GM18909 (cell line): Measurements from ENCODE around the gene PLPPR1.

Experiments
- ATAC-seq: cut with Tn5 transposase; IDR thresholded peaks from one replicate; pipeline ENCODE4 v1.9.1; 2021; ENCODE audit warnings: mild to moderate bottlenecking; ENCODE audit not compliant: unreplicated experiment, poor library complexity

PLPPR1 gene

DNA sequence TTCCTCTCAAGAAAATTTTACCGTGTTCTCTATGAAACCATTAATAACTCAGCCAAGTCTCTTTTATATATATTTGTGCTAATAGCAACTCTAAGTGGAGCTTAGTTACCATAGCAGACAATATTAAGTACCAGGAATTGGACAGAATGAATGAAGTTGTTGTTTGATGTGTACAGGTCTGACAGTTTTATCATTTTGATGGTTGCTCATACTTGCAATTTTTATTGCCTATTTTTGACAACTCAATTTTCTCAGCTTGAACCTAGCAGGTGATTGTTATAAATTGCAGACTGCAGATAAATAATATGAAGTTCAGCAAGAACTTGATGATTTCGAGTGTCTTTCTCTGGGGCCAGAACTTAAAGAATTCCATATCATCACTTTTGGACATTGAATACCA lies 163.2 kb downstream of the PLPPR1 start:
- ATAC-seq: no peak

DNA sequence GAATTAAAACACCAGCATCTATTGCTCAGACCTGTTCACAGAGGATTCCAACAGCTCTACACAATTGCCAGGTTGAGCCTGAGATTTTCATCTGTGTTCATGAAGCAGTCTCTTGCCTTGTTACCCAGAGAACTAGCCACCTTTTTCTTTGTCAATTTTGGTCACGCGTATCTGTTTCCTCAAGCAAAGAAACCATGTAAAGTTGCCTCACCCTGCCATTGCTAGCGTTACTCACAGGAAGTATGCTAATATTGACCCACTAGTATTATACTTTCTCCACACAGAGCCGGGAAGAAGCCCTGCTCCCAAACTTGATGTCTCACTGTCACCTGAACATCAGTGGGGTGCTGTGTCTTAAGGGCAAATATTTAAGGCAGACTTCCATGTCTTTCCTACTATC lies 168.5 kb downstream of the PLPPR1 start:
- no peak for ATAC-seq

DNA sequence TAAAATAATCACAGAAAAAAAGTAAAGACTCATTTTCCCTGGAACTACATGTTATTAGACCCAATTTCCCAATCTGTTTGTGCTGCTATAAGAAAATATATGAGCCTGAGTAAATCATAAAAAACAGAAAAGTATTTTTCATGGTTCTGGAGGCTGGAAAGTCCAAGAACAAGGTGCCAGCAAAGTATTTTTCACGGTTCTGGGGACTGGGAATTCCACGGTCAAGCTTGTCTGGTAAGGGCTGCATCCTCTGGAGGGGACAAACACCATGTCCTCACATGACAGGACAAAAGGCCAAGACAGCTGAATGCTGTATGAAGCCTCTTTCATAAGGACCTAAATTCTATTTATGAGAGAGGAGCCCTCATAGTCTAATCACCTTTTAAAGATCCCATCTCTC lies 172.3 kb downstream of the PLPPR1 start:
- ATAC-seq: no peak

DNA sequence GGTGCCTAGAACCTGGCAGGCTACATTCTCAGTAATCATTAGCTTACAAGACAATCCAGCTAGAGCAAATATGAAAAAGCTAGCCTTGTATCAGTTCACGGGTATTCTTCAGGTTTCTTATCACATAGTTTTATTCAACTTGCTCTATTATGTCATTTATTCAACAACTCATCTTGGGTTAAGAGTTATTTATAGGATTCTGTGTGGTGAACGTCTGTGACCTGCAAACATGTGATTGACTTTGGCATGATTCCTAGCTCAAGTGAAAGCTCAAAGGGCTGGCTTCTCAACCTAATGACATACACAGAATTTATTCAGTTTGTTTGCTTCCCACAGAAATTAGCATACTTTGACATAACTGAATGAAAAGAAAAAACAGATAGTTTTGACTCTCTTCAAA lies 173.1 kb downstream of the PLPPR1 start:
- ATAC-seq: no peak

DNA sequence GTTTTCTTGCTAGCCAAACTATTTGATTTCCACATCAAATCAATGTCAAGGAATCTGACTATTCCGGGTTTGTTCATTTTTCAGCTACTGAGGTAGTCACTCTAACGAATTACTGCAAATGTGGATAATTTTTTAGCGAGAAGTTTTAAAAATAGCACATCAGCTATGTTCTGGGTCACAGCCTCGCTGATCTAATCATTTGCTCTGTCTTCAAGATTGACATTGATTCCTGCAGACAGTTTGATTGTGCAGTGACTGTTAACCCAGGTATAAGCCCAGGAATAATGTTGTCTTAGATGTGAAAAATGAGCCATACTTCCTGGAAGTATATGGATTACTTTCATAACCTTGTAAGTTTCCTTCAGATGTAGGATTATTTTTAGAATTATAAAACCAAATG lies 181.1 kb downstream of the PLPPR1 start:
- ATAC-seq: no peak

DNA sequence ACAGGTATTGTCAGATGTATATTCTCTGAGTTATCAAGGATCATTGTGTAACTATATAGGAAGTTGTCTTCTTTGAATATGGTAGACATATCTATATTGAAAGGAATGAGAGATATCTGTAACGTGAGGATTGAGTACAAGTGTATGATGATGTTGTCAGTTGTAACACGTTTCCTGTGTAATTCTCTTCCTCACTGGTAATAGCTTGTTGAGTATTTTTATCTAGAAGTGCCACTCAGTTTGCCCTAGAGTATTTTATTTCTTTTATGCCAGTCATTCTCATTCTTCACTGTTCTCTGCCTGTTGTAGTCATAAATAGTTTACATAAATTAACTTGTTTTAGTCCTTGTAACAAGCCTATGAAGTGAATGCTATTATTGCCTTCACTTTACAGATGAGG lies 184.1 kb downstream of the PLPPR1 start:
- ATAC-seq: no peak

DNA sequence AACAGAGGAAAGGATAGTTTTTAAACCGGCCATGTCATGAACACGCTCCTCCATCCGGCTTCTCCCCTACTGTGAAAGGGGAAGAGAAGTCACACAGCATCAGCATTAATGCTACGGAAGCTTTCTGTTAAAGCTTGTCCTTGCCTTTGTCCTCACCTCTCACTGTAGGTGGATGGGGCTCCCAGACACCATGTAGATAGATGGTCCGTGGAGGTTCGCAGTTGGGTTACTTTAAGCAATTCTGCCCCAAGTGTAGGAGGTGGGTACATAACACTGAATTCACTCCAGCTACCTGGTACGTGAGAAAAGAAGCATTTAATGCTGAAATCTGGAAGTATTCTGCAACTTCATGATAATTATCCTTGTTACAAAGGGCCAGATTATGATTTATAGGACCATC lies 190.5 kb downstream of the PLPPR1 start:
- ATAC-seq: no peak

DNA sequence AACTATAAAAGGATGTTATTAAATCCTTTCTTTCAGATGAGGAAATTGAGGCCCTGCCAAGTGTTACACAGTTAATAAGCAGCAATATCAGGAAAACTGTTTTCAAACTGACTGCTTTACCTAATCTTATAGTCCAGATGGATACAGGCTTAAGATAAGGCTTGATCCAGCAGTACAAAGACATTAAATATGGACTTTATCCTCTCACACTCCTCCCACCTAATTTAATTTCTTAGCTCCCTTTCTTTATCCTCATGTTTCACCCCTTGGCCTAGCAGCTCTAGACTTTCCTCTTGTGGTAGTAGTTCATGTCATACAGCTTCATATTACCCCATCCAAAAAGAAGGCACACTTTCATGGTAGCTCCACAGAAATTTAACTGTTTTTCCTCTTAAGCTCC lies 191.8 kb downstream of the PLPPR1 start:
- no peak for ATAC-seq

DNA sequence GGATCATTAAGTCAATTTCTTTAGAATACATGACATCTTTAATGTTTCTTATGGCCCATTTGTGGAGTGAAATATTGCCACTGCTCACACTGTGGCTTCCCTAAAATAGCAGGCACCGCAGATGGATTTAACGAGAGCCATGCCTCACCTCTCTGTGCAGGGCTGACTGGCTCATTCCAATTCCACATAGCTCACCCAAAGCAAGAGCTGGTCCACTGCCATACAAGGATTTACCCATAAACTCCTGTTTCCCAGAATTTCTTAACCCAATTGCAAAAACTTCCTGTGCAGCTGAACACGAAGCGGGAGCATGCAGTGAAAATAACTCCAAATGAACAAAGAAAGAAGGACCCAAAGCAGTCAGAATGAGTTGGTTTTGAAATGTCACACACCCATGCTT lies 196.7 kb downstream of the PLPPR1 start:
- no peak for ATAC-seq

DNA sequence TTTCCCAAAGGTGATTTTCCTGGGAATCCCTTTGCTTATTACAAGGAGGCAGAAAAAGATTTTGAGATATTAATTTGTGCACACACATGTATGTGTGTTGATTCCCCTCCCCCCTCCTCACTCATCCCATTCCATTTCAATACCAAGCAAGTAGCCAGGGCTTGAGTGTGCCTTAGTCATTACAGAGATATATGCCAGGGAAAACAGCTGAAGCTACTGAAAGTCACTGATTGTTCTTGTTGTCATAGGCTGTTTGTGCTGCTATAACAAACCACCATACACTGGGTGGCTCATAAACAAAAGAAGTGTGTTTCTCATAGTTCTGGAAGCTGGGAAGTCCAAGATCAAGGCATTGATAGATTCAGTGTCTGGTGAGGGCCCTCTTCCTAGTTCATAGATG lies 197.6 kb downstream of the PLPPR1 start:
- ATAC-seq: no peak

DNA sequence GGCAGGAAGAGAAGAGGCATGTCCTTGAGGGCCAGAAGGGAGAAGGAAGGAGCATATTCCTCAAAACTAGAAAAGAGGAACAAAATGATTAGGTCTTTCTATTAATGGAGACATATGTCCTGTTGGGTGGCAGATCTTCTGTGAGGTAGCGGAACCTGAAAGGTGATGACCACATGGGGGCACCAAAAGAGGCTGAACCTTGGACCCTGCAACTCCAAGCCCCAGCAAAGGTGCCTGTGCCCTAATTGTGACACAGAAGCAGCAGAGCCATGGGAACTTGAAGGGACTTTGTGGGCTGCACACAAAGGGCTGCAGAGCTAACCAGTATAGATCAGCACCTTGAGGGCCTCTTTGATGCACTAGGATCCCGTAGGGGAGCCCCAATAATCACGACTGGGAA lies 198.3 kb downstream of the PLPPR1 start:
- no peak for ATAC-seq

DNA sequence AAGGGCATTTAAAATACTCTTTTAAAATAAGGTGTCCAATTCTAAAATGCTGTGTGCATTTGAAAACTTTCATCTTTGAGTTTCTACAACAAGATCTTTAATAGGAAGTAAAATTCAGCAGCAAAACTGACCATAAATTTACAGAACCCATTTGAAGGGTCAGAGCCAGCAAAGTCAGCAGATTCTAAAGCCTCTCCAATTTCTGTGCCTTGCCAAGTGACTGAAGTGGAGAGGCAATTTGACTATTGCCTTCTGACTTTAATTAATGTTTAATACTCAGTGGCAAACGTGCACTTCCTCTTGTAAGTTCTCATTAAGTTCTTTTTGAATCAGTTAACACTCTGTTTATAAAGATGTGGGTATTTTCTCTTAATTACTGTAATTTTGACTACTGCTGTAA lies 201.1 kb downstream of the PLPPR1 start:
- no peak for ATAC-seq

DNA sequence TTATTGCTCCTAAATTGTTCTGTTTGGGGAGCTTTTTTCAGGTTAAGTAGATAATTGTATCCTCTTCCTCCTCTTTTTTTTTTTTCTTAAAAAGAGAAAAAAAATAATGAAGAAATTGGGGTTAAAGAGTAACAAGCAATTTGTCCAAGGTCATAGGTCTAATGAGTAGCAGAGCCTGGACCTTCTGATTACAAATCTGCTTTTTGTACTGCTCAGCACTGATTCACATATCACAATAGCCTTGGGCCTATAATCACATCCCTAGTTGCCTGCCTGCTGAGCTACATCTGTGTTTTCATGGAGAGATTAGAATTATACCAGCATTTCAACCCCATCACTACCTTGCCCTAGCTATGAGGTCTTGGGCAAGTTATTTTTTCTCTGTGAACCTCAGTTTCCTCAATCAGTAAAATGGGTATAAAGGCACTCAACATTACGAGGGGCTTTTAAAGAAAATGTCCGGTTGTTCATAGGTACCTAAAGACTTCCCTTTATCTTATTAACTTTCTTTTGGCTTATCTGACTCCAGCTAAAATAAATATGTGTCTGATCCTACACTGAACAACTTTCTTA lies 204.0 kb downstream of the PLPPR1 start:
- no peak for ATAC-seq

DNA sequence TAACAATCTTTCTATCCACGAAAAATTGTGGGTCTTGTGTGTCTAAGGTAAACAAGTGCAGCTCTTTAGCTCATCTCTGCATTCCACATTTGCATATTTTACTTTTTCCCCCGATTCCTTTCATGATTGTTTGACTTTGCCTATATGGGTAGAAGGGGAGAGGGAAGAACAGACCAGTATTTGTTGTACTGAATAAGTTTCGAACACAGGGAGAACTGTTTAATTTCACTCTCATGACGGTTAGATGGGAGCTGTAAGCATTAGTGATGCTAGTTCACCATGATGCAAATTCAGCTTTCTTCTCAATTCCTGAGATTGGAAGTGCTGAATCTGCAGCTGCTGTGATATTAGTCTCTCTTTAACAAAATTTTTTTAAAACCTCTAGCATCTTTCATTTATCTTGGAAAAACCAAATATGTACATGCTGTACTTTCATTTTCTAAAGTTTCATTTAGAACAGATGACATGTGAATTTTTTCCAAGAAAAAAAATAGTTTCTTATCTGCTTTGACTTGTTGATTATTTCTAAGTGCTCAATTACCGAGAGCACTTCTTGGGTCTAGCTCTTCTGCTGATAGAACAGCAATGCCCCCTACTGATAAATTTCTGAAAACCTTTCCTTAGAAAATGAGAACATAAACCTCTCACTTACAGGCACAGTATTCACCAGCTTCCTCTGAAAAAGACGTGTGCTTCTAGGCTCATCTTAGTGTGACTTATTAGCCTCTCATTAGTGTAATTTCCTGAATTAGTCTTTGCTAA lies 206.8 kb downstream of the PLPPR1 start:
- peak; percentile 65 for ATAC-seq

DNA sequence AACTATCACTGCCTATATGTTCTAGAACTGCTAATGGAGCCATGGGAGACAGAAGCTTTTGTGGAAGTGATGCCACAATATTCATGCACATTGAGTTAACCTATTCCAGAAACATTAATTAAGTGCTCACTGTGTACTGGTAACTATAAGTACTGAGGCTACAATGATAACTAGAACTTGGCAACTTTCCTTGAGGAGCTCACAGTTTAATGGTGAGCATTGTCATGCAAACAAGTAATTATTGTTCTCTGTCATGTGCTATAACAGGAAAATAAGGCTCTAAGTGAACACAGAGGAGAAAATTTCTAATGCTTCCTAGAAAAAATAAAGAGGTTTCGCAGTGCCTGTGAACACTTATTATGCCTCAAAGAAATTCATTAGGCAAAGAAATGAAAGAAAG lies 214.1 kb downstream of the PLPPR1 start:
- ATAC-seq: no peak

DNA sequence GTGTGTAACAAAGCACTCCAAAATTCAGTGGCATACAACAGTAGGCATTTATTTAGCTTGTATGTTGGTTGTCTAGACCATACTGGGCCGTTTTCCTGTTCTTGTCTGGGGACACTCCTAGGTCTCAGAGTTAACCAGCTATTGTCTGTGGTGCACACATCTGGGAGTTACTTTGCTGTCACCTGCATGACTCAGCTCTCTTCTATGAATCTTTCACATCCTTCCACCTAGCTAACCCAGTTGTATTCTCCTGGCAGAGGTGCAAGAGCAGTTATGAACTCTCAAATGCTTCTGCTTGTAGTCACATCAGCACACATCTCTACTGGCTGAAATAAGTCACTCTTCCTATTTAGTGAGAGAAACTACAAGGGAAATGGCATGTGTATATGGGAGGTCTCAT lies 218.2 kb downstream of the PLPPR1 start:
- no peak for ATAC-seq

DNA sequence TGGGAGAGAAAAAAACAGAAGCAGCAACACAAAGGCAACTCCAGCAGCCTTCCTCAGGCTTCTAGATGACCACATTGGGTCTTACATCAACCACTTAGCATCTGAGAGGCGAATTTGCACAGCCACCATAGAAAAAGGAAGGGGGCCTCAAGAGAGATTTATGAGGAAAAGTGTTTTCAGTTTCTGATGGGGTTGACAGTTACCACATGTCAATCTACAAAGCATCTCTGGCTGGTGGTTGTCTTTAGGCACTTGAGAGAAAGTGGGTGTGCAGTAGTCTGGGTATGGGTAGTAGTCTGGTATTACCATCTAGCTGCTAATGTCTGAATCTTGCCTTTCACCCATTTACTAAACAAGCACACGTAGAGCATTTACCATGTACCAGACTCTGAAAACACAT lies 218.8 kb downstream of the PLPPR1 start:
- ATAC-seq: no peak

DNA sequence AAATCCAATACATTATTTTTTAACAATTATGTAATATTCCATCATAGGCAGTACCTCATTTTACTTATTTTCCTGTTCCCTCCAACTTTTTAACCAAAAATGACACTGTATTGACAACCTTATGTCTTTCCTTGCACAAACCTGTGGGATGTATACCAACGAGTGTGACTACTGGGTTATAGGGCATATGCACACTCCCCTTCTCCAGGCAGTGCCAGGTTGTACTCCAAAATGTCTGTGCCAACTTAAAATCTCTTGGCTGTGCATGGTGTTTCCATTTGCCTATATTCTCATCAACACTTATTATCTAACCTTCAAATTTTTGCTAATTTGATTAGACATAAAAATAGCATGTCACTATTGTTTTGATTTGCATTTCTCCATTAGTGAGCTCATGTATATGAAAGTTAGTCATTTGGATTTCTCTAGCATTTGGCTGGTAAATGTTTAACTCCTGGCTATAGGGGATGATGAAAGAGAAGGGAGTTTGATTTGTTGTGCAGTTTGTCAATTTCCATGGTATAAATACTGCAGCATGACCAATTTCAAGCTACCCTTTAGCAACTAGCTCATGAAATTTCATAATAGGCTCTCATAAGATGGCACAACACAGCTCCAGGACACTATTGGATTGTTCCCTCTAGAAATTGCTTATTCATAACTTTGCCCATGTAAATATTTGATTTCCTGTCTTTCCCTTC lies 226.4 kb downstream of the PLPPR1 start:
- ATAC-seq: no peak

DNA sequence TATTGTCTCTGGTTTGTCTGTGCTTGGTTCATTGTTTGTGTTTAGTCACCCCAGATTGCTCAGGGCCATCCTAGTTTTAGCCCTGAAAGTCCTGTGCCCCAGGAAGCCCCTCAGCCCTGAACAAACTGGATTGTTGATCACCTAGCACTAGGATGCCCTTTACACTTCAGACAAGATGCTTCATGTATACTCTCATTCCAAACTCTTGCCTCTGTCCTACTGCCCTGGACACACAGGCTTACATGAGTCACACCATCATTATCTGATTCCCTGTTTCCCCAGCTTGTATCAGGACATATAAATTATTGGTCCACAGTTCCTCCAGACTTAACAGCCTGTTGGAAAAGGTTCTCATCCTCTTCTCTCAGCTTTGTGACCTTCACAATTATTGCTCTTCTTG lies 236.2 kb downstream of the PLPPR1 start:
- ATAC-seq: no peak

DNA sequence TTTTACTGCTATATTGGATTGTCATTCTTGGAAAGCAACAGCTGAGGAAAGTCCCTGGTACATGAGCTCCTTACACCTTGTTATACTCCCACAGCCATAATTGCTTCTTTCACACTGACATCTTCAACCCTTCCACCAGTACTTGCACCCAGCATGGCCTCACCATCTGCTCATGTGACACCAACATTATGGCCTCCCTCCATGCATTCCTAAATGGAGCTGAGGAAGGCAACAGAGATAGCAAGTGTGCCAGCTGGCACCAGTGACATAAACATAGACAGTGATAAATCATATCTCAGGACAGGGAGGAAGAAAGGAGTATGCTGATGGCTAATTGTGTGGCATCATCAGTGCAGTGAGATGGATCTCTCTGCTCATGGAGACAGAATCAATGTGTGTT lies 236.7 kb downstream of the PLPPR1 start:
- no peak for ATAC-seq

DNA sequence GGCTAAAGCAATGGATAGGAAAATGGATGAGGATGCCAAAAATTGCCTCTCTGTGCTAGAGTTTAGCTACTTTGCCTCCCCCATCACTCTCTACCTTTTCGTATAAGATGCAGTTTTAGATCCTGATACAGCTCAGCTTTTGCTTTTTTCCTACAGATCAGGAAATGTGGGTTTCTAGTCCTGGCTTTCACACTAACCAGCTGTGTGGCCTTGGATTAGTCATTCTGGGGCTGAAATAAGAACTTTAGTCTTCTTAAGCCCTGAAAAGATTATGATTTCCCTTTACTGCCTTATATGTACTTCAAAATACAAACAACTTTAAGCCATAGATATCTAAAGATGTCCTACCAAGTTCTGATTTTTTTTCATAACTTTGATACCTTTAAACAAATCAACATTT lies 239.9 kb downstream of the PLPPR1 start:
- ATAC-seq: no peak
